HG03097 (cell line): ENCODE data around the gene TLCD1.
"Not testable (repeated sequence)": the region's sequence is repeated elsewhere in the genome, so short reads cannot be mapped to it uniquely, and the experiment has no call there.

ENCODE experiments used
- ATAC-seq: cut with Tn5 transposase; IDR thresholded peaks from one replicate; pipeline ENCODE4 v1.9.1; 2021; ENCODE audit not compliant: unreplicated experiment, low FRiP score

Gene TLCD1

GRCh38 chr17:28747051-28747691 lies 21.1 kb upstream of the TLCD1 start:
- ATAC-seq = no peak

DNA sequence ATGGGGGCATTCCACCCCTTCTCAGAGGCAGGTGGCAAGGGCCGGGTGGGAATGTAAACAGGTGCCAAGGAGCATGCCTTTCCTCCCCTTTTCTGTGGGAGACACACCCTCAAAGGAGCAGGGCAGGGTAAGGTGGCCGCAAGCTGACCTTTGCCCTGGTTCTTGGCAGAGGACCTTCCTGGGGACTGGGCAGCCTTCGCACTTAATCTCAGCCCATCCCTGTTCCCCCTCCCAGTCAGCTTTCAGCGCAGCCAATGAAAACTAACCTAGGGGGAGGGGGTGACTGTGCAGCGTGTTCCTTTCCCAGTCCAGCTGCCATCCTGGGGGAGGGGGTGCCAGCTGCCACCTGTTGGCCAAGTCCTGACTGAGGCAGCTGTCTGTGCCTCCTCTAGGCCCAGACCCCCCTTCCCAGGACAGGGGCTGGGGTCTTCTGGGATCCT lies 20.6 kb upstream of the TLCD1 start:
- no peak for ATAC-seq

GRCh38 chr17:28745786-28746411 lies 19.9 kb upstream of the TLCD1 start:
- ATAC-seq = no peak

GRCh38 chr17:28744972-28745785 lies 19.1 kb upstream of the TLCD1 start:
- ATAC-seq = no peak

DNA sequence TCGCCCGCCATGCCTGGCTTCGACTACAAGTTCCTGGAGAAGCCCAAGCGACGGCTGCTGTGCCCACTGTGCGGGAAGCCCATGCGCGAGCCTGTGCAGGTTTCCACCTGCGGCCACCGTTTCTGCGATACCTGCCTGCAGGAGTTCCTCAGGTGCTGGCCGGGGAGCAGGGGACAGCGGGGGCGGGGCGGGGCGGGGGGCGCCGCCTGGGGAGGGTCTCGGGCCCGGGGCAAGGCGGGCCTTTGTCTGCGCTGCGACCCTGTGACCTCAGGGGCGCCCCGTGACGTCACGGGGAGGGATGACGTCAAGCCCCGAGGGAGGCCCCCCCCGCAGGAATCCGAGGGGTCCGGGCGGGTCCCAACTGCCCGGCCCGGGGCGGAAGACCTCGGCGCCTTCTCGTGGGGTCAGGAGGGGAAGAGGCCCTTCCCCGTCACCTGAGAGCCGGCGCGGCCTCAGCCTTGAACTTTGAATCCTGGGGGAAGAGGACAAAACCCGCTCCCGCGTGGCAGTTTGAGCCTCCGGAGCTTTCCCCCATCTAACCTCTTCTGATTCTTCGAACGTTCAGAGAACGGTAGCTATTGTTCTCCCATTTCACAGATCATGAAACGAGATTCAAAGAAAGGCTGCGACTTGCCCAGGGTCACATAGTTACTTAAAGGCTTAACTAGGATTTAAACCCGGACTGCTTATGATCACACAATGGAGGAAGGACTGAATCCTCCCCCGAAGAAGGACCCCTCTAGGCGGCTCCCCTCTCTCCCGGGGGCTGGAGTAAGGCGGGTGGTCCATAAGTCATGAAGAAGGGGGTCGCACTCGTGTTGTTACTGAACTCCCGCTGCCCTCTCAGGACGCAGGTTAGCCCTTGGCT lies 18.3 kb upstream of the TLCD1 start:
- ATAC-seq = no peak

- peak; percentile 52 for ATAC-seq
Measured at GRCh38 chr17:28743243-28744103, 17.4 kb upstream of the TLCD1 start, which contains the start of gene TRAF4. Gene TRAF4, plus strand, starts transcription at chr17:28744011. Its CDS starts 102 bp downstream, at chr17:28744113.

GRCh38 chr17:28741358-28742349 lies 15.6 kb upstream of the TLCD1 start:
- no peak for ATAC-seq

GRCh38 chr17:28740406-28741357 lies 14.6 kb upstream of the TLCD1 start:
- no peak for ATAC-seq

DNA sequence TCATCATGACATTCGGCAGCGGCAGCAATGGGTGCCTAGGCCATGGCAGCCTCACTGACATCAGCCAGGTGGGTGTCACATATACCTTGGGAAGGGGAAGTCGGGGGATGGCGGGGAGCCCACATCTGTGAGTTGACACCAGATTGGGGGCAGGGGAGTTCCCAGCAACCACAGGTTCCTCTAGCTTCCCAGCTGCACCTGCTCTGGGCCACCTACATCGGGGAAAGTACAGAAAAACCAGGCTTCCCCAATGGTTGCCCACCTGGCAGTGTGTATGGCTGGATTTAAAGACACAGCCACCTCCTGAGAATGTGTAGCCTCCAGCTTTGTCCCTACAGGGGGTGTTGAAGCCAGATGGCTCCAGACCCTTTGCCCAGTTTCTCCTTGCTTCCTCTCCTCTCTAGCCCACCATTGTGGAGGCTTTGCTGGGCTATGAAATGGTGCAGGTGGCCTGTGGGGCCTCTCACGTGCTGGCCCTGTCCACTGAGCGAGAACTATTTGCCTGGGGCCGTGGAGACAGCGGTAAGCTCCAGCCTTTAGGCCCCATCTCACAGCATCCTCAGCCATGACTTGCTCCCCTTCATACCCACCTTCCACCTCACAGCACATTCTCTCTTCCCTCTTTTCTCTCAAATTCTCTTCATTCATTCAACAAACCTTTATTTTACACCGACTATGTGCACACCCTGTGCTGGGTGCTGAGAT lies 12.8 kb upstream of the TLCD1 start:
- no peak for ATAC-seq

GRCh38 chr17:28737770-28738679 lies 12.0 kb upstream of the TLCD1 start:
- ATAC-seq = no peak

DNA sequence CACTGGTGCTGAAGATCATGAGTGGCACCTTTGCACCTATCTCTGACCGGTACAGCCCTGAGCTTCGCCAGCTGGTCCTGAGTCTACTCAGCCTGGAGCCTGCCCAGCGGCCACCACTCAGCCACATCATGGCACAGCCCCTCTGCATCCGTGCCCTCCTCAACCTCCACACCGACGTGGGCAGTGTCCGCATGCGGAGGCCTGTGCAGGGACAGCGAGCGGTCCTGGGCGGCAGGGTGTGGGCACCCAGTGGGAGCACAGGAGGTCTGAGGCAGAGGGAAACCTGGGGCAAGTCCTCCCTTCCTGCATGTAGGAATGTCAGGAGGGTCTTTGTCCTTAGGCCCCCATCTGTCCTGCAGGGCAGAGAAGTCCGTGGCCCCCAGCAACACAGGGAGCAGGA lies 11.3 kb upstream of the TLCD1 start:
- ATAC-seq = no peak

- not testable (repeated sequence) for ATAC-seq
Measured at GRCh38 chr17:28735913-28736769, 10.1 kb upstream of the TLCD1 start.

- ATAC-seq = no peak
Measured at GRCh38 chr17:28735242-28735722, 9.2 kb upstream of the TLCD1 start.

DNA sequence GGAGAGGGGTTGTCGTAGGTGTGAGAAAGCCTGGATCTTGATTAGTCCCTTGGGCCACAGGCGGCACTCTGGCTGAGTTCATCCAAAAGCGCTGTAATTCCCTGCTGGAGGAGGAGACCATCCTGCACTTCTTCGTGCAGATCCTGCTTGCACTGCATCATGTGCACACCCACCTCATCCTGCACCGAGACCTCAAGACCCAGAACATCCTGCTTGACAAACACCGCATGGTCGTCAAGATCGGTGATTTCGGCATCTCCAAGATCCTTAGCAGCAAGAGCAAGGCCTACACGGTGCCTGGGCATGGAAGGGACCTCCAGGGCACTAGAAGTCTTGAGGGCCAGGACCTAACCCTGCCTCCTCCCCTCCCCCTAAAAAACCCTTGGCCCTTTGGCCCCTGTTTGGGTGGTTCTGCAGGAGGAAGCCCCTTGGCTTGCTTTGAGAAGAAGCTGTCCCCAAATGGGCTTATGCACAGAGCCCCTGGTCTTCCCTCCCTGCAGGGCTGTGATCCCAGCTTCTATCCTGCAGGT lies 8.7 kb upstream of the TLCD1 start:
- no peak for ATAC-seq
